GM12878 (cell line): ENCODE measurements around the gene JMJD7. TPM values are rescaled to one million over a fixed set of nuclear protein-coding genes. Genes with fewer than 3 reads are reported as not detected.

Experiments used
- BHLHE40 ChIP-seq, 2 experiments: fragments of 450-650 bp in 1 of 2; IDR thresholded peaks; 2 replicates each; pipeline ENCODE4 v1.6.1; 2011 to 2017; ENCODE audit warnings: low read depth in 2 of 2, borderline replicate concordance in 1 of 2, improper control_type of control experiment in 1 of 2, low read length in 1 of 2, mild to moderate bottlenecking in 1 of 2
- BMI1 ChIP-seq: fragments of 450-650 bp; IDR thresholded peaks from 2 replicates; pipeline ENCODE4 v1.6.1; 2016; ENCODE audit warnings: mild to moderate bottlenecking, moderate library complexity, borderline replicate concordance
- CEBPB ChIP-seq, 2 experiments: fragments of 150-350 bp in 1 of 2; IDR thresholded peaks; 2 replicates each; pipeline ENCODE4 v1.6.1; 2012 to 2014; ENCODE audit warnings: low read depth in 2 of 2, low read length in 2 of 2, borderline replicate concordance in 1 of 2, inconsistent platforms in 1 of 2
- CHD1 ChIP-seq: IDR thresholded peaks from 2 replicates; pipeline ENCODE4 v1.6.1; 2012; ENCODE audit warnings: low read depth, low read length, improper control_type of control experiment
- CHD4 ChIP-seq: fragments of 200-600 bp; sonication (generic); IDR thresholded peaks from 2 replicates; pipeline ENCODE4 v1.6.1; 2016; ENCODE audit warnings: mild to moderate bottlenecking
- GABPA ChIP-seq: IDR thresholded peaks from 2 replicates; pipeline ENCODE4 v1.6.1; 2014; ENCODE audit warnings: antibody characterized with exemption, low read depth, mild to moderate bottlenecking, inconsistent platforms
- GATAD2B ChIP-seq: fragments of 450-650 bp; conservative IDR thresholded peaks from 2 replicates; pipeline ENCODE4 v1.6.1; 2017; ENCODE audit warnings: low read depth, mild to moderate bottlenecking, moderate library complexity
- HDGF ChIP-seq: fragments of 450-650 bp; IDR thresholded peaks from 2 replicates; pipeline ENCODE4 v1.6.1; 2016; ENCODE audit warnings: antibody characterized with exemption
- KDM1A ChIP-seq: fragments of 200-600 bp; sonication (generic); IDR thresholded peaks from 2 replicates; pipeline ENCODE4 v1.6.1; 2016; ENCODE audit warnings: borderline replicate concordance
- MTA2 ChIP-seq: fragments of 450-650 bp; IDR thresholded peaks from 2 replicates; pipeline ENCODE4 v1.6.1; 2016; ENCODE audit warnings: low read depth, mild to moderate bottlenecking, moderate library complexity
- POU2F2 ChIP-seq: IDR thresholded peaks from 3 replicates; pipeline ENCODE4 v1.6.1; 2011; ENCODE audit warnings: low read depth, mild to moderate bottlenecking, low read length, borderline replicate concordance
- SMARCA5 ChIP-seq: fragments of 450-650 bp; IDR thresholded peaks from 2 replicates; pipeline ENCODE4 v1.6.1; 2017; ENCODE audit warnings: mild to moderate bottlenecking
- polyA plus RNA-seq, 11 experiments: library from polyadenylated mRNA; depleted of rRNA in 4 of 11; unstranded in 6 of 11; stranded (reverse) in 5 of 11; fragments of >200 nt; fragmentation: Nextera tagmentation in 4 of 11; fragmentation: Illumina TruSeq in 1 of 11; extraction: Ambion mirVana in 4 of 11; extraction: Trizol in 1 of 11; gene quantifications; 1 replicate in 1 of 11; 2 replicates in 10 of 11; pipeline versions ENCODE4 v1.2.1 to v1.2.3, GENCODE V29; 2011 to 2016; ENCODE audit warnings: inconsistent platforms in 2 of 11, missing spikeins in 2 of 11, low read depth in 1 of 11
- total RNA-seq, 4 experiments: library from RNA; depleted of rRNA in 3 of 4; stranded (reverse); fragments of >200 nt in 3 of 4; fragmentation: Illumina TruSeq in 1 of 4; extraction: Trizol in 1 of 4; gene quantifications; 2 replicates each; pipeline versions ENCODE4 v1.2.1 to v1.2.3, GENCODE V29; 2013 to 2021
- TF ChIP-seq, protein P1 (sequence below): fragments of 450-650 bp; IDR thresholded peaks from 2 replicates; pipeline ENCODE4 v1.6.1; 2017; ENCODE audit warnings: low read depth, mild to moderate bottlenecking, moderate library complexity
- TF ChIP-seq, protein P2 (sequence below): IDR thresholded peaks from 2 replicates; pipeline ENCODE4 v1.6.1; 2011; ENCODE audit warnings: low read depth, low read length, improper control_type of control experiment, borderline replicate concordance
- TF ChIP-seq, protein P3 (sequence below): fragments of 450-650 bp; IDR thresholded peaks from 2 replicates; pipeline ENCODE4 v1.6.1; 2017; ENCODE audit warnings: antibody characterized with exemption, mild to moderate bottlenecking, moderate library complexity

JMJD7 gene
- total and polyA plus RNA-seq, 10 of the 15 experiments (the other 5 are each of a cell fraction or from before 2014, with no cell fraction given): 0.79 to 12.2 (median 6.5) TPM

GRCh38 chr15:41790756-41791546 is 36.9 kb upstream of the JMJD7 start (continued):
- TF ChIP-seq, protein P1, sequence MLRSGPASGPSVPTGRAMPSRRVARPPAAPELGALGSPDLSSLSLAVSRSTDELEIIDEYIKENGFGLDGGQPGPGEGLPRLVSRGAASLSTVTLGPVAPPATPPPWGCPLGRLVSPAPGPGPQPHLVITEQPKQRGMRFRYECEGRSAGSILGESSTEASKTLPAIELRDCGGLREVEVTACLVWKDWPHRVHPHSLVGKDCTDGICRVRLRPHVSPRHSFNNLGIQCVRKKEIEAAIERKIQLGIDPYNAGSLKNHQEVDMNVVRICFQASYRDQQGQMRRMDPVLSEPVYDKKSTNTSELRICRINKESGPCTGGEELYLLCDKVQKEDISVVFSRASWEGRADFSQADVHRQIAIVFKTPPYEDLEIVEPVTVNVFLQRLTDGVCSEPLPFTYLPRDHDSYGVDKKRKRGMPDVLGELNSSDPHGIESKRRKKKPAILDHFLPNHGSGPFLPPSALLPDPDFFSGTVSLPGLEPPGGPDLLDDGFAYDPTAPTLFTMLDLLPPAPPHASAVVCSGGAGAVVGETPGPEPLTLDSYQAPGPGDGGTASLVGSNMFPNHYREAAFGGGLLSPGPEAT: 0 out of 2 replicates have a peak, but pooled peaks have one; percentile 37
- 0 out of 2 replicates have a peak, but pooled peaks have one; percentile 44 for TF ChIP-seq SMARCA5
- TF ChIP-seq MTA2: 0 out of 2 replicates have a peak, but pooled peaks have one; percentile 11
- TF ChIP-seq BHLHE40 (IDR thresholded peaks at IDR 0.05; ENCODE audit: borderline replicate concordance in 1 of 2, low read depth in 2 of 2, low read length in 1 of 2): peak; percentile 65 to 73
- TF ChIP-seq BMI1: no peak
- no peak for TF ChIP-seq CHD4
- no peak for TF ChIP-seq KDM1A
- TF ChIP-seq GATAD2B: no peak
- TF ChIP-seq CHD1: no peak
- no peak for TF ChIP-seq HDGF
- TF ChIP-seq GABPA: no peak
- TF ChIP-seq, protein P2, sequence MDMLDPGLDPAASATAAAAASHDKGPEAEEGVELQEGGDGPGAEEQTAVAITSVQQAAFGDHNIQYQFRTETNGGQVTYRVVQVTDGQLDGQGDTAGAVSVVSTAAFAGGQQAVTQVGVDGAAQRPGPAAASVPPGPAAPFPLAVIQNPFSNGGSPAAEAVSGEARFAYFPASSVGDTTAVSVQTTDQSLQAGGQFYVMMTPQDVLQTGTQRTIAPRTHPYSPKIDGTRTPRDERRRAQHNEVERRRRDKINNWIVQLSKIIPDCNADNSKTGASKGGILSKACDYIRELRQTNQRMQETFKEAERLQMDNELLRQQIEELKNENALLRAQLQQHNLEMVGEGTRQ: no peak
- no peak for TF ChIP-seq CEBPB (IDR thresholded peaks at IDR 0.05; ENCODE audit: borderline replicate concordance in 1 of 2, low read depth in 2 of 2, low read length in 2 of 2)
- TF ChIP-seq, protein P3, sequence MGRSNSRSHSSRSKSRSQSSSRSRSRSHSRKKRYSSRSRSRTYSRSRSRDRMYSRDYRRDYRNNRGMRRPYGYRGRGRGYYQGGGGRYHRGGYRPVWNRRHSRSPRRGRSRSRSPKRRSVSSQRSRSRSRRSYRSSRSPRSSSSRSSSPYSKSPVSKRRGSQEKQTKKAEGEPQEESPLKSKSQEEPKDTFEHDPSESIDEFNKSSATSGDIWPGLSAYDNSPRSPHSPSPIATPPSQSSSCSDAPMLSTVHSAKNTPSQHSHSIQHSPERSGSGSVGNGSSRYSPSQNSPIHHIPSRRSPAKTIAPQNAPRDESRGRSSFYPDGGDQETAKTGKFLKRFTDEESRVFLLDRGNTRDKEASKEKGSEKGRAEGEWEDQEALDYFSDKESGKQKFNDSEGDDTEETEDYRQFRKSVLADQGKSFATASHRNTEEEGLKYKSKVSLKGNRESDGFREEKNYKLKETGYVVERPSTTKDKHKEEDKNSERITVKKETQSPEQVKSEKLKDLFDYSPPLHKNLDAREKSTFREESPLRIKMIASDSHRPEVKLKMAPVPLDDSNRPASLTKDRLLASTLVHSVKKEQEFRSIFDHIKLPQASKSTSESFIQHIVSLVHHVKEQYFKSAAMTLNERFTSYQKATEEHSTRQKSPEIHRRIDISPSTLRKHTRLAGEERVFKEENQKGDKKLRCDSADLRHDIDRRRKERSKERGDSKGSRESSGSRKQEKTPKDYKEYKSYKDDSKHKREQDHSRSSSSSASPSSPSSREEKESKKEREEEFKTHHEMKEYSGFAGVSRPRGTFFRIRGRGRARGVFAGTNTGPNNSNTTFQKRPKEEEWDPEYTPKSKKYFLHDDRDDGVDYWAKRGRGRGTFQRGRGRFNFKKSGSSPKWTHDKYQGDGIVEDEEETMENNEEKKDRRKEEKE: no peak
- TF ChIP-seq POU2F2: no peak
